ENCODE data around the gene SEMA3C. TPM values are rescaled to one million over a fixed set of nuclear protein-coding genes. Genes with fewer than 3 reads are reported as not detected.

The SEMA3C gene
- total RNA-seq, 2 experiments from 2014 or later = not detected

GRCh38 chr7:80722616-80723195 lies 196.1 kb downstream of the SEMA3C start:
- H3K4me1 Mint-ChIP-seq (ENCODE audit: low read depth) = no peaks in the 10 kb centered on the region
- intact Hi-C loops (cut with micrococcal nuclease) = no loop called here

DNA sequence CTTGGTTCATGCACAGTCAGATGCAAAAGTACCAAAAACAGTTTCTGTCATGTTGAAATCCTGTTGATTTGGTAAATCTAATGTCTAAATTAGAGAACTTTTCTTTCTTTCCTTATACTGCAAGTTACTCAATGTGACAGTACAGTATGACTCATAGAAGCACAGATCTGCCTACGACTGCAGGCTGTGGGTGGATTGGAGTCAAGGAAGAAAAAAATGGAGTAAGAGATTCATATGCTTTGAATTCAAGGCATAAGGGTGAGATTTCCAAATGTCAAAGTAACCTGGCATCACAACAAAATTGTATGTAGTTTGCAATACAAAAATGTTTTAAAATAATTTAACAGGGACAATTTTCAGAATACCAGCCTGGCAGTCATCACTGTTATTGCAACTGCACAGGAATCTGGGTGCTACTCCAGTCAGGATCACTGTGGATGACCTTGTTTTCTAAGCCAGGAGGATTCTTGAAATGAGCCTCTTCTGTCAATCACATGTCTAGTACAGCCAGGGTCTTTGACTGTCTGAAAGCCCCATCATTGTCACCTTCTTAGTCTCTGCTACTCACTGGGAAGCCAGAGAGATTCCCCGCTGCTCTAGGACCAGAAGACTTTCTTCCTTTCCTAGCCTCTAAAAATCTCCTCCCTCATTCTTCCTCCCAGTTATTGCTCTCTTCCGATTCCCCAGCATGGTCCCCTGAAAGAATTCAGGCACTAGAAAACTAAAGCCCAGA lies 196.8 kb downstream of the SEMA3C start:
- H3K4me3 Mint-ChIP-seq = no peak overlapping the region
- no peaks in the 10 kb centered on the region for H3K4me1 Mint-ChIP-seq (ENCODE audit: low read depth)
- intact Hi-C loops (cut with micrococcal nuclease) = no loop called here
- no peak for ATAC-seq
- ChIA-PET POLR2A (no interaction called here), CTCF (no interaction called here)
- no peak overlapping the region for H3K27ac Mint-ChIP-seq
- TF ChIP-seq, protein P1, sequence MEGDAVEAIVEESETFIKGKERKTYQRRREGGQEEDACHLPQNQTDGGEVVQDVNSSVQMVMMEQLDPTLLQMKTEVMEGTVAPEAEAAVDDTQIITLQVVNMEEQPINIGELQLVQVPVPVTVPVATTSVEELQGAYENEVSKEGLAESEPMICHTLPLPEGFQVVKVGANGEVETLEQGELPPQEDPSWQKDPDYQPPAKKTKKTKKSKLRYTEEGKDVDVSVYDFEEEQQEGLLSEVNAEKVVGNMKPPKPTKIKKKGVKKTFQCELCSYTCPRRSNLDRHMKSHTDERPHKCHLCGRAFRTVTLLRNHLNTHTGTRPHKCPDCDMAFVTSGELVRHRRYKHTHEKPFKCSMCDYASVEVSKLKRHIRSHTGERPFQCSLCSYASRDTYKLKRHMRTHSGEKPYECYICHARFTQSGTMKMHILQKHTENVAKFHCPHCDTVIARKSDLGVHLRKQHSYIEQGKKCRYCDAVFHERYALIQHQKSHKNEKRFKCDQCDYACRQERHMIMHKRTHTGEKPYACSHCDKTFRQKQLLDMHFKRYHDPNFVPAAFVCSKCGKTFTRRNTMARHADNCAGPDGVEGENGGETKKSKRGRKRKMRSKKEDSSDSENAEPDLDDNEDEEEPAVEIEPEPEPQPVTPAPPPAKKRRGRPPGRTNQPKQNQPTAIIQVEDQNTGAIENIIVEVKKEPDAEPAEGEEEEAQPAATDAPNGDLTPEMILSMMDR (IDR thresholded peaks at IDR 0.05) = no peak
- no peaks in the 10 kb centered on the region for H3K27me3 Mint-ChIP-seq
- H3K36me3 Mint-ChIP-seq (ENCODE audit: low read depth) = no peaks in the 10 kb centered on the region
- no peak for DNase-seq
- H3K9me3 Mint-ChIP-seq = no peaks in the 10 kb centered on the region

More at GRCh38 chr7:80722616-80723195, 196.1 kb downstream of the SEMA3C start:
- ChIA-PET POLR2A (no interaction called here), CTCF (no interaction called here)
- H3K4me3 Mint-ChIP-seq = no peak overlapping the region
- no peaks in the 10 kb centered on the region for H3K9me3 Mint-ChIP-seq
- no peaks in the 10 kb centered on the region for H3K36me3 Mint-ChIP-seq (ENCODE audit: low read depth)
- no peak for DNase-seq
- no peaks in the 10 kb centered on the region for H3K27me3 Mint-ChIP-seq
- H3K27ac Mint-ChIP-seq = no peak overlapping the region
- ATAC-seq = no peak
- TF ChIP-seq, protein P1 (IDR thresholded peaks at IDR 0.05) = no peak

GRCh38 chr7:80720146-80720545 lies 198.7 kb downstream of the SEMA3C start:
- intact Hi-C loops (cut with micrococcal nuclease) = no loop called here

DNA sequence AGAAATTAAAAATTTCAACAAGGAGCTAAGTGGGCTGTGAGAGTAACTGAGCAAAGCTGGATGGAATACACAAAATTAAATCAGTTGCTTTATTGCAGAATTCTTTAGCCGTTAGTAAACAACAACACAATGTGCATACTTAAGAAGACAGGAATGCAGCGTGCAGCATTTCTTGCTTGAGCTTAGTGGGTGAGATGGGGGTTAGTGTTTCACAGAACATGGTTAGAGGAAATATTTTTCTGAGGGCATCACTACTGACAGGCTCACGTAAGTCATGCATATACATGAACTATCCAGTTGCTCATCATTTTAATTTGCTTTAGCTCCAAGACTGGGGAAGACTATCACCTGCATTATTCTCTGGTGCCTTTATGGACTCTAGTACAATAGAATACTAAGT lies 199.6 kb downstream of the SEMA3C start:
- ChIA-PET CTCF (no interaction called here), POLR2A (no interaction called here)
- DNase-seq = no peak
- Mint-ChIP-seq H3K36me3 (ENCODE audit: low read depth) (no peaks in the 10 kb centered on the region), H3K9me3 (no peaks in the 10 kb centered on the region), H3K4me1 (ENCODE audit: low read depth) (no peaks in the 10 kb centered on the region), H3K27ac (no peak overlapping the region), H3K27me3 (no peaks in the 10 kb centered on the region), H3K4me3 (no peak overlapping the region)
- TF ChIP-seq, protein P1 (IDR thresholded peaks at IDR 0.05) = no peak
- intact Hi-C loops (cut with micrococcal nuclease) = no loop called here
- no peak for ATAC-seq

More at GRCh38 chr7:80720146-80720545, 198.7 kb downstream of the SEMA3C start:
- Mint-ChIP-seq H3K9me3 (no peaks in the 10 kb centered on the region), H3K4me3 (no peak overlapping the region), H3K27ac (no peak overlapping the region), H3K27me3 (no peaks in the 10 kb centered on the region), H3K4me1 (ENCODE audit: low read depth) (no peaks in the 10 kb centered on the region), H3K36me3 (ENCODE audit: low read depth) (no peaks in the 10 kb centered on the region)
- CTCF ChIA-PET = no interaction called here
- TF ChIP-seq, protein P1 (IDR thresholded peaks at IDR 0.05) = no peak
- ATAC-seq = no peak
- DNase-seq = no peak
- POLR2A ChIA-PET = no interaction called here

DNA sequence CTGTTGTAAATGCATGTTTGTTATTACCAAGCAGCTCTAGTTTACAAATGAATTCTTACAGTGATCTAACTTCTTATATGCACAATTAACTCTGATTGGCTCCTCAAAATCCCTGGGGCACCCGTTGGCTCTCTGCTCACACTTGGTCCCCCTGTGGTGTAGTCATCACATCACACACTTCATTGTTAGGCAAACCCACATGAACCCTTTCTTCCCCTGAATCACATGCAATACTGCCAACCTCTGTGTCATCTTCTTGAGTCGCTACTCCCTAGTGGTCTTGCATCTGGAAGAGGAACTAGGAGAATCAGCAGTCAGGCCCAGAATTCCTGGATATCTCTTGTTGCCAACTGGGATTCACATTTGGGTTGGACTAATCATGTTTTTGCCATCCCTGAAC lies 207.3 kb downstream of the SEMA3C start:
- ChIA-PET CTCF (no interaction called here), POLR2A (no interaction called here)
- no peaks in the 10 kb centered on the region for H3K4me1 Mint-ChIP-seq (ENCODE audit: low read depth)
- no peak for ATAC-seq
- DNase-seq = no peak
- intact Hi-C loops (cut with micrococcal nuclease) = no loop called here
- H3K27me3 Mint-ChIP-seq = no peaks in the 10 kb centered on the region
- H3K36me3 Mint-ChIP-seq (ENCODE audit: low read depth) = no peaks in the 10 kb centered on the region
- no peak overlapping the region for H3K4me3 Mint-ChIP-seq
- no peak overlapping the region for H3K27ac Mint-ChIP-seq
- no peaks in the 10 kb centered on the region for H3K9me3 Mint-ChIP-seq
- TF ChIP-seq, protein P1 (IDR thresholded peaks at IDR 0.05) = no peak
